HEK293T (cell line): ENCODE measurements around the gene GRIFIN.

Source experiments
- BHLHE40 ChIP-seq: fragments of 450-650 bp; IDR thresholded peaks from 2 replicates; pipeline ENCODE4 v1.6.1; 2016; ENCODE audit warnings: mild to moderate bottlenecking, moderate library complexity, borderline replicate concordance
- CTBP1 ChIP-seq: fragments of 450-650 bp; IDR thresholded peaks from 2 replicates; pipeline ENCODE4 v1.6.1; 2016; ENCODE audit warnings: borderline replicate concordance
- HDGF ChIP-seq: fragments of 450-650 bp; IDR thresholded peaks from 2 replicates; pipeline ENCODE4 v1.6.1; 2017; ENCODE audit warnings: antibody characterized with exemption, borderline replicate concordance

DNA sequence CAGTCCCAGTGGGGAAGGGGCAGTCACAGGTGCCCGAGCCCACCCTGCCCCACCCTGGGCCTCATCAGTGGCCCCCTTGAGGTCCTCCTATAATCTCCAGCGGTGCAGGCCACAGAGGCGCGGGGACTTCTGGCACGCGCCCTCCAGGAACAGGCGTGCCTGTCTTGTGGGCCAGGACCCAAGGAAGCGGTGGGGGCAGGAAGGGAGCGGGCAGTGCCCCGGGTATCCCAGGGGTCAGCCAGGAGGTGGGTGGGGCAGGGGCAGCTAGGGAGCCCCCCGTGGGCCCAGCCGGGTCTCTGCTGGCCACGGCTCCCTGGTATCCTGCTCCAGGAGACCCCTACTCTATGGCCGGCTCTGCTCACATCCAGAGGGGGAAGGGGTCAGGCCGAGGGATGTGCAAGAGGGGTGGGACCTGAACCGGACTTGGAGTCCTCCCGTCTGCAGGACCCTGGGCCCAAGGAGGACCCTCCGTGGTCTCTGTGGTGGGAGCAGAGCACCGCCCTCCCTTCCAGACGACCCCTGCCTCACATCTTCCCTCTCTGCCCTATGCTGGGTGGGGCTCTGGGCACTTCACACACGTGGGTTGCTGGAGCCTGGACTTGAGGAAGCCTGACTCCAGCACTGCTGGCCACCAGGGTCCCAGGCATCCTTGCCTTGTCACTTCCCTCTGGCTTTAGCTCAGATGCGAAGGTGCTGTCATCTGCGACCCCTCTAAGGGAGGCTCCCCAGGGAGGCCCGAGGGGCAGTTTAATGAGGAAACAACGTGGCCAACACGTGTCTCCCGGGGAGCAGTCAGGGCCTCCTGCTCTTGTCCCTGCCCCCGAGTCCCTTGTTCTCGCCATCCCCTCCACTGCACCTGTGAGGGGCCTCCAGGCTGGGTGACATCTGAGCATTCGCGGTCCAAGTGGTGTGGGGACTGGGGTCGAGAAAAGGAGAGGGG lies 18.3 kb upstream of the GRIFIN start:
- TF ChIP-seq CTBP1 = no peak
- no peak for TF ChIP-seq BHLHE40
- no peak for TF ChIP-seq HDGF
